NCI-H187 (cell line): Measurements from ENCODE around the gene ZNF248.
"Not testable (repeated sequence)": the region's sequence is repeated elsewhere in the genome, so short reads cannot be mapped to it uniquely, and the experiment has no call there.

Experiments
- DNase-seq, 2 experiments: peaks; one replicate each; lab custom pipeline; 2025; lab: John Stamatoyannopoulos, UW

The ZNF248 gene

DNA sequence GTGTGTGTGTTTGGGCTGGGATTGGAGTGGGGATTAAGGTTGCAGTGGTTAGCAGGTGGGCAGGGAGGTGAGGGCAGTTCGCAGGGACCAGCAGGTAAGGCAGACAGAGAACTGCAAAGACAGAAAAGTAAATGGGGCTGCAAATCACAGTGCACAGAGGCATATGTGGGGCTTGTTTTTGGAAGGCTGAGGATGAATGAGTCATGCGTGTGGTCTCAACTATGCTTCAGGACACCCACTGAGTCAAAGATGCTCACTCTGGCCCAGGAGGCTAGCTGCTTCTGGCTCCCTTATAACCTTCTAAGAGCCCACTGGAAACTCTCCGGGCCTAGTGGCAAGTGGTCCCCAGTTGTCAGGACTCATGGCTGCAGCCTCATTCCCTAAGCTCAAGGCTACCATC lies 118.2 kb downstream of the ZNF248 start:
- DNase-seq: no peak

DNA sequence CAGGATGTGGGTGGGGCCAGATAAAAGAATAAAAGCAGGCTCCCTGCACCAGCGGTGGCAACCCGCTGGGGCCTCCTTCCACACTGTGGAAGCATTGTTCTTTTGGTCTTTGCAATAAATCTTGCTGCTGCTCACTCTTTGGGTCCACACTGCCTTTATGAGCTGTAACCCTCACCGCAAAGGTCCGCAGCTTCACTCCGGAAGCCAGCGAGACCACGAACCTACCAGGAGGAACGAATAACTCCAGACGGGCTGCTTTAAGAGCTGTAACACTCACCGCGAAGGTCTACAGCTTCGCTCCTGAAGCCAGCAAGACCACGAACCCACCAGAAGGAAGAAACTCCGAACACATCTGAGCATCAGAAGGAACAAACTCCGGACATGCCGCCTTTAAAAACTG lies 119.2 kb downstream of the ZNF248 start:
- not testable (repeated sequence) for DNase-seq

DNA sequence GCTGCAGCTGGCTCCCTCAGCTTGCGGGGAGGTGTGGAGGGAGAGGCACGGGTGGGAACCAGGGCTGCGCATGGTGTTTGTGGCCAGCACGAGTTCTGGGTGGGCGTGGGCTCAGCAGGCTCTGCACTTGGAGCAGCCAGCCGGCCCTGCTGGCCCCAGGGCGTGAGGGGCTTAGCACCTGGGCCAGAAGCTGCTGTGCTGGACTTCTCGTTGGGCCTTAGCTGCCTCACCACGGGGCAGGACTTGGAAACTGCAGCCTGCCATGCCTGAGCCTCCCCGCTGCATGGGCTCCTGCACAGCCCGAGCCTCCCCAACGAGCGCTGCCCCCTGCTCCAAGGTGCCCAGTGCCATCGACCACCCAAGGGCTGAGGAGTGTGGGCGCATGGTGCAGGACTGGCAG lies 120.1 kb downstream of the ZNF248 start:
- no peak for DNase-seq

DNA sequence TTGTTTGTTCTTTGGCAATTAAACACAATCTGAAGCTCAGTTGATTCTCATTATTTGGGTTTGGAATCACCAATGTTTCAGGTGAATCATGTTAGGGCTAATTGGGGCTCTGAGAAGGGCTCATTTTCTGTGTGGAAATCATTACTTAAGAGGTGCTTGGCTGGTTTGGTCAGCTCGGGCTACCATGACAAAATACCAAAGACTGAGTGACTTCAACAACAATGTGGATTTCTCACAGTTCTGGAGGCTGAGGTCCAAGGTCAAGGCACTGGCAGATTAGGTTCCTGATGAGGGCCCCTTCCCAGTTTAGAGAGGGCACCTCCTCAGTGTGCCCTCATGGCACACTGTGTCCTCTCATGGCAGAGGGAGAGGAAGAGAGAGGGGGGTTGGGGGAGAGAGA lies 121.3 kb downstream of the ZNF248 start:
- no peak for DNase-seq

DNA sequence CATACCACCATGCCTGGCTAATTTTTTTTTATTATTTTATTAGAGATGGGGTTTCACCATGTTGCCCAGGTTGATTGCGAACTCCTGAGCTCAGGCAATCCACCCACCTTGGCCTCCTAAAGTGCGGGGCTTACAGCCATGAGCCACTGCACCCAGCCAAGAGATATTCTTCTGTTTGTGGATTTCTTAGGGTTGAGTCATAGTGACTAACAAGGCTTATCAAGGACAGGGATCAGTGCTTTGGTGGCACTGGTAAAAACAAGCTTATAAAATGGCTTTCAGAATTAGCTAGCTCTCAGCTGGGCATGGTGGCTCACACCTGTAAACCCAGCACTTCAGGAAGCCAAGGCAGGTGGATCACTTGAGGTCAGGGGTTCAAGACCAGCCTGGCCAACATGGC lies 122.4 kb downstream of the ZNF248 start:
- DNase-seq: no peak
